Endometrium (tissue), 2 donors: ENCODE results near the gene SERP1.
"Not testable (repeated sequence)": the region's sequence is repeated elsewhere in the genome, so short reads cannot be mapped to it uniquely, and the experiment has no call there.

ENCODE experiments used
- FAIRE-seq: peaks from 2 replicates; lab custom pipeline; 2012; peaks lifted over from hg19 to GRCh38; lab: Jason Lieb, UNC
- donor health status: control.
- donor health status: control.

The SERP1 gene

GRCh38 chr3:150538324-150539208 lies 7.7 kb downstream of the SERP1 start:
- no peak for FAIRE-seq

GRCh38 chr3:150535204-150535603 lies 11.1 kb downstream of the SERP1 start:
- FAIRE-seq: no peak

DNA sequence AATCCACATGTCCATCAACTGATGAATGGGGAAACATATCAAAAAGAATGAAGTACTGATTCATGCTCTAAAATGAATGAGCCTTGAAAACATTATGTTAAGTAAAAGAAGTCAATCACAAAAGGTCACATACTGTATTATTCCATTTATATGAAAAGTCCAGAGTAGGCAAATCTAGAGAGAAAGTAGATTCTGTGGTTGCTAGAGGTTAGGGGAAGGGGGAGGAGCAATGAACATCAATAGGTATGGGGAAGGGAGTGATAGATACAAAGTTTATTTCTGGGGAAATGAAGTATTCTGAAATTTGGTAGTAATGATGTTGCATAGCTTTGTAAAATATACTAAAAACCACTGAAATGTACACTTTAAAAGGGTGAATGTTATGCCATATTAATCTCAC lies 14.5 kb downstream of the SERP1 start:
- no peak for FAIRE-seq

DNA sequence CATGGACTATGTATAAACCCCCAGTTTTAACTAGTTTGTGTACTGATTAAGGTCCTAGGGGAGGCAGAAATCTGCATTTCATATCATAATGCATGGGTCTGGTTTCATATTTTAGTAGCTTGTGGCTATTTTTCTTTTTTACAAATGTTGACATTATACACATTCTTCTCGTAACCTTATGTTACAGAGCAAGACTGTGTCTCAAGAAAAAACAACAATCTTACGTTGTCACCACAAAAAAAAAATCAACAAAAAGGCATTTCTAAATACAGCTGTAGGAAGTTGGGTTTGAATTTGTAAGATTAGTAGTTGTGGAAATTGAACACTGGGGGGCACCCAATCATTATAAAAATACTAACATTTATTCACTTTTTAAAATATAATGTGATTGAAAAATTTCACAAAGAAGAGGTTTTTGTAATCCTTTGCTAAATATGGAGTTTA lies 17.9 kb downstream of the SERP1 start:
- peak; percentile 96 for FAIRE-seq

GRCh38 chr3:150527464-150528255 lies 18.6 kb downstream of the SERP1 start:
- FAIRE-seq: no peak

DNA sequence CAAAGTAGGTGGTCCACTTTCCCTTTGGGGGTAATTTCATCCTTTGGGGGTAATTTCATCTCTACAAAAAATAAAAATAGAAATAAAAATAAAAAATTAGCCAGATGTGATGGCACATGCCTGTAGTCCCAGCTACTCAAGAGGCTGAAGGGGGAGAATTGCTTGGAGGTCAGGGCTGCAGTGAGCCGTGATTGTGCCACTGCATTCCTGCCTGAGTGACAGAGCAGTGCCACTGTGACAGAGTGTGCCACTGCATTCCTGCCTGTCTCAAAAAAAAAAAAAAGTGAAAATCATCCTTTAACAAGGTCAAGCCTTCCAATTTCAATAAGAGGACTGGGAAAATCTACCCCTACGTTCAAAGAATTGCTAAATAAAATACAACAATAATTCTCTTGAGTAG lies 22.8 kb downstream of the SERP1 start:
- no peak for FAIRE-seq

GRCh38 chr3:150521463-150521862 lies 24.8 kb downstream of the SERP1 start:
- no peak for FAIRE-seq

DNA sequence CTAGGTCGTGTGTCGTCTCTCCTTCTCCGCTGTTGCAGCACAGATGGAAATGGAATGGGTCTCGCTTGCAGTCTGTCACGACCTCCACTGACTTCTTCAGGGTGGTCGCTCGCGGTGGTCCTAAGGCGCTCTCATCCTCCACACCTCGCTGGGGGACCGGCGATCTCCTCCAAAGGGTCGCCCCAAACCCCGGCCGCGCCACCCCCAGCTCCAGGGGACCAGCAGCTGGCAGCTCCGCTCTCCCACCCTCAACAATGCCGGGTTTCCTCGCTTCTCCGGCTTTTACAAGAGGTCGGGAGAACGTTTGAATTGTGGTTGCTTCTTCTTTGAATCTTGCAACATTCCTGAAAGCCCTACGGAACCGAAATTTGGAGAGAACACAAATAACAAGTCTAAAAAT lies 25.9 kb downstream of the SERP1 start:
- no peak for FAIRE-seq

DNA sequence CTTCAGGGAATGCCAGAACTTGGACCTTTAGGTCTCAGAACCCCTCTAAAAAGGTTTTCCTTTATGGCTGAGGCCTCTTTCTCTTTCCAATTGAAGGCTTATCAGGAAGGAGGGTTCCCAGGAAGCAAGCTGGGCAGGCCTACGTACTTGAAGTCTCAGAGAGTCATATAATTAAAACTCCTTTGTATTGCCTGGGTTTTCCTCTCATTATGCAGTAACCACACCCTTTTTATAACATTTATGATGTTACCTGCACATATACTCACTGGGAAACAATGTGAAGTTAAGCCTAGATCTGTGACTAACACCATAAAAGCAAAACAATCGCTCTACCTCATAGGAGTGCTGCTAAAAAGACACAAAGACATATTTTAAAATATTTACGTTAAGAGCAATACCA lies 27.3 kb downstream of the SERP1 start:
- FAIRE-seq: no peak

- FAIRE-seq: no peak
These were observed 31.1 kb downstream of the SERP1 start for GRCh38 chr3:150515210-150515609.

- no peak for FAIRE-seq
These were observed 35.0 kb downstream of the SERP1 start for GRCh38 chr3:150511122-150511821.

GRCh38 chr3:150509780-150510179 lies 36.5 kb downstream of the SERP1 start:
- no peak for FAIRE-seq

DNA sequence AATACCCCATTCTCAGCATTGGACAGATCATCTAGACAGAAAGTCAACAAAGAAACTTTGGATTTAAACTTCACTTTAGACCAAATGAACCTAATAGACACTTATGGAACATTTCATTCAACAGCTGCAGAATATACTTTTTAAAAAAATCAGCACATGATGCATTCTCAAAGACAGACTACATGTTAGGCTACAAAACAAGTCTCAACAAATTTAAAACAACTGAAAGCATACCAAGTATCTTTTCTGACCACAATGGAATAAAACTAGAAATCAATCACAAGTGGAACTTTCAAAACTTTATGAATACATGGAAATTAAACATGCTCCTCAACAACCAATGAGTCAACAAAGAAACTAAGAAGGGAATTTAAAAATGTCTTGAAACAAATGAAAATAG lies 37.9 kb downstream of the SERP1 start:
- no peak for FAIRE-seq

- no peak for FAIRE-seq
These were observed 41.8 kb downstream of the SERP1 start for GRCh38 chr3:150504483-150504882.

GRCh38 chr3:150503402-150504099 lies 42.7 kb downstream of the SERP1 start:
- FAIRE-seq: no peak

- not testable (repeated sequence) for FAIRE-seq
These were observed 45.3 kb downstream of the SERP1 start for GRCh38 chr3:150500960-150501359.

- FAIRE-seq: no peak
These were observed 48.3 kb downstream of the SERP1 start for GRCh38 chr3:150497956-150498355.

DNA sequence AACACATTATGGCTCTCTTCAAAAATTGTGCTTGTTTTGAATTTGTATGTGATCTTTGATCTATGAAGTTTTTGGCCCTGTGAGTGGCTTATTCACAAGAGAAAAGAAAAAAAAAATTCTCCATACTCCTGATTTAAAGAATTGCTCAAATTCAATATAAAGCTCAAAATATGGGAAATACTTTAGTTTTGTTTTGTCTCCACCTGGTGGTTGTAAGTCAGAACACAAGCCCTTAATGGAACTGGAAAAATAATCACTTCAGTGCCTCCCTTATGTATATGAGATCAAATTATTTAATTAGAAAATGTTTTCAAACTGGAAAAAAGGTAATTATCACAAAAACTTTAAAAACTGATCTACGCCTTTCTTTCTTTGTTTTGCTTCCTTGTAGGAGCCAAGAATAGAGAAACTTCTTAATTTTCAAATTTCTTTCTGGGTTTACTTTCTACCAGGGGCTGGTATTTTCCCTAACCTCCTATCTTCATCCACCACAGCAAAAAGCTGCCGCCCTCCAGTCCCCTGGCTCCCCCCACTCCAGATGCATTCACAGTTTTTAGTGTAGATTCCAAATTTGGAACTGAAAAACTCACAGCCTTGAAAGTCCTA lies 50.6 kb downstream of the SERP1 start:
- peak; percentile 94 for FAIRE-seq

- no peak for FAIRE-seq
These were observed 51.1 kb downstream of the SERP1 start for GRCh38 chr3:150495149-150495548.

GRCh38 chr3:150494411-150494977 lies 51.8 kb downstream of the SERP1 start:
- no peak for FAIRE-seq
